HG03139 (cell line): ENCODE measurements around the gene RAP2A.

Experiments
- ATAC-seq: cut with Tn5 transposase; IDR thresholded peaks from one replicate; pipeline ENCODE4 v1.9.1; 2021; ENCODE audit not compliant: unreplicated experiment

The RAP2A gene

DNA sequence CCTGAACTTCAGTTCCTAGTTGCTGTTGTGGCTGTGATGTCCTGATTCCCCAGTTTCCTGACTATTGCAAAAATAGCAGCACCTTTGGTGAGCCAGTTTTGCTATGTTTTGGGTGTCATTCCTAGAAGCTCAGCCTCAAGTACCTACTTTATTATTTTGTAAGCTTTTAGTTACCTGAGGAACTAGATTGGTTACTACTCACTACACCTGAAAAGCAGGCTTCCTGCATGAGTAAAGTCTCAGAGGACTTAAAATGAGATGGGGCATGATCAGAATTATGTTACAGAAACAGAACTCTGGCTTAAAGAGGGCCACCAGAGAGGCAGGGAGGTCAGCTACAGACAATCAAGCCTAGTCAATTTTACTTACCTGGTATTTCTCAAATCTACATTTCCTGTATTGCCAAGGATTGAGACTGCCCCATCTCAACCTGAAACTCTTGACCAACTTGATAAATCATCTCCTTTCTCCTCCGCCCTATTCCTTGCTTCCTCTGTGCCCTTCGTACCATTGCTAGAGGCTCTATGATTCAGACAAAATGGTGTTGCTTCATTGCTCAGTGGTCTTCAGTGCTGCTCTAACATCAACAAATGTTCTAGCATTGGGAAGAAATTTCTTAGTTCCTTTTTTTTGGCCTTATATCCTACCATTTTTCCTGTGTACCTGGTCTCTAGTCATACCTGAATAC lies 58.9 kb downstream of the RAP2A start:
- no peak for ATAC-seq

DNA sequence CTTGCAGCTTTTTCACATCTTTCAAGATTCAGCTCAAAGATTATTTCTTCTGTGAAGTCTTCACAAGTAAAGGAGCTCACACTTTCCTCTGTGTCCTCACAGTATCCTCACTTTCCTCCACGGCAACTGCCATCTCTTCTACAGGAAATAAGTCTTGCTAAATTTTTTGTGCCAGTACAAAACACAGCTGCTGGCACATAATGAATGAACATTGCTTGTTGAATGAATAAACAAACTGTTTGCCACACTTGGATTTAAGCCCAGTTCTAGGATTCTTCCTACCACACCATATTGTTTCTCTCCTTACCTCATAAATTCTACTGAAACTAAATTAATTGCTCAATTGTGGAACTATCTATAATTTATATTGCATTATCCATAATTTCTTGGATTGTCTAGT lies 59.5 kb downstream of the RAP2A start:
- no peak for ATAC-seq

DNA sequence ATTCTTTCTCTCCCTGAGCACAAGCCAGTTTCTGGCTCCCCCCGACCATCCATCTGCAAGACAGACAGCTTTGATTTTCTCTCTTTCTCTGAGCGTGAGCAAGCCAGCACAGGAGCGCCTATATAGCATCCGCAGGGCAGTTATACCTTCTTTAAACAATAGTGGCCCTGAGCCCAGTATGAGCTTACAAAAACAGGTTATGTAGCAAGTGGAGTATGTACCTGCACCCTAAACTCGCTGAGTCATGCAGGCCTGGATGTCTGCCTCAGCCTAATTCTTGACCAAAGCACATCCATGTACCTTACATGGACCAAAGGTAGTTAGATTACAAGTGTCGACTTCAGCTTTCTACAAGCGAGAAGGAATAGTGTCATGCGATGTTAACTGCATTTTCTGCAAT lies 61.7 kb downstream of the RAP2A start:
- ATAC-seq: no peak

DNA sequence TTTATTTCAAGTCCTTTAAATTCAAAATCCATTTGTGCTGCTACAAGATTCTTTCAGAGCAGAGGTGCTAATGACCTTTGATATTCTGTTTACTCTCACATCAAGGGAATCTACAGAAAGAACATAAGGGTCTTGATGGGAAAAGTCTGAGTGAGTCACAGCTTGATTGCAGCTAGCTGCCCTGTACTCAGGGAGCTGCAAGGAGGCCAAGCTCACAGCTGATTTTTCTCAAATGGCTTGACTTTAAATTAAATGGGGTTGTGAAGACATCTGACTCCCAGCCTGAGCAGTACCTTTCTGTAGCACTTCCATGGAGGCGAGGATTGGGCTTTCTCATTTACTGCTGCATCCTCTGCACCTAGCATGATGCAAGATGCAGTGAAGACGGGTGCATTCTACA lies 62.5 kb downstream of the RAP2A start:
- ATAC-seq: no peak

DNA sequence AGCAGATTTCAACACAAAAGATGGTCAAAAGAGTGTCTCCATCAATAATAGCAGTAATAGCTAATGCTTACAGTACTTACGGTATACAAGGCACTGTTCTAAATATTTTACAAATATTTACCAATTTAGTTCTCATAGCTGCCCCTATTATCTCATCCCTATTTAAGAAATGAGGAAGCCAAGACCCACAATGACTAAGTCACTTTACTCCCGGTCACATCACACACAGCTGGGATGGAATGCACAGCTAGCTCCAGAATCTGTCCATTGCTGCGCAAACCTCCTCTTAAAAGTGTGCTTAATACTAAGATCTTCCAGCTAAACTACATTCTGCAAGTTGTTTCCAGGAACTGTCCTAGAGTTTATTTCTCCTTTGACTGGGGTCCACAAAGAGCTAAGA lies 63.4 kb downstream of the RAP2A start:
- no peak for ATAC-seq

DNA sequence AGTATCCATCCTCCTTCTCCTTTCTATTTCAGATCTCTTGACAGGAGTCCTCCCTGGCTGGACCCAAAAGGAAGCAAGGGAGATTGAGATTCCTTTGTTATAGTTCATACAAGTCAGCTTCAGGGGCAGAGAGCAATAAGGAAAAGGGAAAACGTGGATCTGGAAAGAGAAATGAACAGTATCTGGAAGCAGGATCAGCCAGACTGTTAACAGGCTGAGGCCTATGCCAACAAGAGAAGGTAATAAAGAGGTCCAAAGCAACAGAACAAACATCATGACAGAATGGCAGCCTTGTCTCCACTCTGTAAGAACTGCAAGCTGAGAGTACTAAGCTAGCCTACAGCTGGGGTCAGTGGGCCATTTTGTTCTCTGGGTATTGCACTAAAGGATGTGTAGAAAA lies 64.5 kb downstream of the RAP2A start:
- ATAC-seq: no peak

DNA sequence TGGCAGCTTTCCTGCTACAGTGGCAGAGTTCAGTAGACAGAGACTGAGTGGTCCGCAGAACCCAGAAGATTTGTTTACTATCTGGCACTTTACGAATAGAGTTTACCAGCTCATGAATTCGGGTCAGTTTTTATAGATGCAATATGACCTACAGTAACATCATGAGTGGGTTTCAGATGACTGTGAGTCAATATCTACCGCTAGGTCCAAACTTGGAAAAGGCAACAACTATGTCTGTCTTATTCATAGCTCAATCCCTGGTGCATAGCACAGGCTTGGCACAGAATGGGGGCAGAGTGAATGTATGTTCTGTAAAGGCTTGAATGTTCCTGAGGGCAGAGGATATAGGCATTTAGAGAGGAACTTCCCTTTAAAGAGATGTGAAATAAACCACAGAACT lies 65.2 kb downstream of the RAP2A start:
- no peak for ATAC-seq

DNA sequence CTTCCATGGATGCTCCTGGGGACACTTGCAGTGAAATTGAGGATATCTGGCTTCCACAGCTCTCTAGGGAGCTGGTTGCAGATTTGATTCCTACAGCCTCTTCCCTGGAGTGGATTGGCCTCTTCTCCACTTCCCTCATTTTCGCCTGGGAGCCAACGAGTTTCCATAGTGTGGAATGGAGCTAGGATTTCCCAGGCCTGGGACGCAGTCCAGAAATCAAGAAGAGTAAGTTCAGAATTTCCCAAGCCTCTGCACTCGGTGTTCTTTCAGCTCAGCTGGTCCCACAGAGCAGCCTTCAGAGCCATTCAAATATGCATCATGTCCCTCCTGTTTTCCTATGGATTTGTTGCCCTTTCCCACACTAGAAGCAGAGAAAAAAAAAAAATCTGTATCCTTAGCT lies 68.2 kb downstream of the RAP2A start:
- no peak for ATAC-seq

DNA sequence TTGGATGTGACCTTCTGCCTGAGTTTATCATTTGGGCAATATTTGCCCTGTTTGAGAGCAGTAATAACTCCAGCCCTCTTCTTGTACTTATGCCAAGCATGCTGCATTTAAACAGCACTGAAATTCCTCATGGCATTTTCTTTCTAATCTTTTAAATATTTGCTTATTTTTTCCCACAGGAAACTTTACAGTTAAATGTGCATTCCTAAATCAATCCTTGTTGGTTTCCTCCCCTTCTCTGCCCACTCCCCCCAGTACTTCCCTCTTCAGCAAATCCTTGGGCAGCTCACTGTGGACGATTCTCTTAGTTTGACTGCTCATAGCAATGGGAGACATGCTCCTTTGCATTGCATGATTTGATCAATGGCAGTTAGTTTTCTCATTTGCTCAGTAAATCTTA lies 68.7 kb downstream of the RAP2A start:
- no peak for ATAC-seq

DNA sequence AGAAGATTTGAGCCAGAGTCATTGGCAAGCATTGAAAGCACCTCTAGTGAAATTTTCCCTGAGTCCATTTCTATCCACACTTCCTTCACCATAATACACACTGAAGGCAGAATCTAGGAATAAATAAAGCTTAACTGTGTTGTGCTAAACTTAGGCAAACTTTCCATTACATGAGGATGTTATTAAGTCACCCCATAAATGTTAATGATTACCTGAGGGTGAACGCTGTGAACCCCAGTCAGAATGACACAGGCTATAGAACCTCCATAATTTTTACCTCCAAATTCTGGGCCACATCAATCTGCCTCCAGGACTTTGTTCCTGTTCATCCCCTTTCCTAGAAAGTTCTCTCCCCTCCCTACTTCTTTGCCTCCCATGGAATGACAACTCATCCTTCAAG lies 71.0 kb downstream of the RAP2A start:
- no peak for ATAC-seq

DNA sequence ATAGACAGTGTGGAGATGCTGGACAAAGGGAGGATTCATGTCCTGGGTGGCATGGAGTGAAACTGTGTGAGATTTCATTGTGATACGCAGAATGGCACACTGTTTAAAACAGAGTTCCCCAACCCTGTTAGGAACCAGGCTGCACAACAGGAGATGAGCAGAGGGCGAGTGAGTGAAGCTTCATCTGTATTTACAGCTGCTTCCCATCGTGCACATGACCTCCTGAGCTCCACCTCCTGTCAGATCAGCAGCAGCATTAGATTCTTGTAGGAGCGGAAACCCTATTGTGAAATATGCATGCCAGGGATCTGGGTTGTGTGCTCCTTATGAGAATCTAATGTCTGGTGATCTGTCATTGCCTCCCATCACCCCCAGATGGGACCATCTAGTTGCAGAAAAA lies 72.5 kb downstream of the RAP2A start:
- ATAC-seq: no peak

DNA sequence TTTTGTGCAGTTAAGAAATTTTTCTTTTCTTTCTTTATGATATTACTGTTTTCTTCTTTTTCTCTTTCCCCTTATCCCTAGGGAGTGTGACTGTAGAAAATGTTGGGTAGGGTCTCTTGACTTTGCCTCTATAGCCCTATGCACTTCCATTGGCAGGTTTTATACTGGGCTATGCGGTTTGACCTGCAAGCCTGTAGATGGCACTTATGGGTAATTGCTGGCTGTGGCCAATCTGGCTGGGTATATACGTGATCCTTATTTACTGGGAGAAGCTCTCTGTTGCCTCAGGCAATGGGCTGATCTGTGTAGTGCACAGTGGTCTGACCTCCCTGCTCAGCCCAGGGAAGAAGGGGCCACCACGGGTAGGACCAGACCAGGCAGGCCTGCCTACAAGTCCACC lies 78.8 kb downstream of the RAP2A start:
- ATAC-seq: no peak

DNA sequence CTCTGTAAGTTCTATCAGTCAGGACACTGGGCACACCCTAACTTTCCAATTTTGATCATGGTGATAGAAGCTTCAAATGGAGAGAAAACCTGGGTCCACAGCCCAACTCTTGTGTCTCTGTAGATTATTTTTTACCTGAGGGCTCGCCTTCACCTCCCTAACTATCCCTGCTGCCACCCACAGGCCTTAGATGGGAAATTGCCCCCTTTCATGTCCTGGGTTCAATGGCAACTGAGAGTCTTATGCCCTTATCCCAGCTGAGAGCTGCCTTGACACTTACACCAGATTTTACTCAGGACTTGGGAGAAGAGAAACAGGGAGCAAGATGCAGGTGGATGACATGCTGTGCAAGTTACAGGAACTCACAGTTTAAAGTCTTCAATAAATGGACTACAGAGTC lies 81.7 kb downstream of the RAP2A start:
- no peak for ATAC-seq

DNA sequence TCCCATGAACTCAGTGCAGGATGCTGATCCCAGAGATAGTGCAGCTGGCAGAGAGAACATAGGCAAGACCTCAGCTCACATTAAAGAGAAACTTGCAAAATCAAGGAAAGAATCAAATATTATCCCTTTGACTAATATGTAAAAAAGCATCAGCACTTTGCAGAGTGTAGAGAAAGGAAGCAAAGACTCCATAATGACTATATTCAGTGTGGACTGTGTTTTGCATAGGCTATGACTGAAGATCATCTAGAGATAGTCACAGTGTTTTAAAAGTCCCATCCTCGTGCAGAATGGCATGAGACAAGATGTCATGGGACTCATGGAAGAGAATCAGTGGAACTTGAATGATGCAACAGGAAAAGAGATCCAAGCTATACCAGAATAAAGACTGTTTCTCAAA lies 84.0 kb downstream of the RAP2A start:
- ATAC-seq: no peak
